ENCODE results near the gene FCF1. TPM values are rescaled to one million over a fixed set of nuclear protein-coding genes. Genes with fewer than 3 reads are reported as not detected.

FCF1 gene
- total RNA-seq, 1 experiment from 2014 or later: 62.2 TPM

DNA sequence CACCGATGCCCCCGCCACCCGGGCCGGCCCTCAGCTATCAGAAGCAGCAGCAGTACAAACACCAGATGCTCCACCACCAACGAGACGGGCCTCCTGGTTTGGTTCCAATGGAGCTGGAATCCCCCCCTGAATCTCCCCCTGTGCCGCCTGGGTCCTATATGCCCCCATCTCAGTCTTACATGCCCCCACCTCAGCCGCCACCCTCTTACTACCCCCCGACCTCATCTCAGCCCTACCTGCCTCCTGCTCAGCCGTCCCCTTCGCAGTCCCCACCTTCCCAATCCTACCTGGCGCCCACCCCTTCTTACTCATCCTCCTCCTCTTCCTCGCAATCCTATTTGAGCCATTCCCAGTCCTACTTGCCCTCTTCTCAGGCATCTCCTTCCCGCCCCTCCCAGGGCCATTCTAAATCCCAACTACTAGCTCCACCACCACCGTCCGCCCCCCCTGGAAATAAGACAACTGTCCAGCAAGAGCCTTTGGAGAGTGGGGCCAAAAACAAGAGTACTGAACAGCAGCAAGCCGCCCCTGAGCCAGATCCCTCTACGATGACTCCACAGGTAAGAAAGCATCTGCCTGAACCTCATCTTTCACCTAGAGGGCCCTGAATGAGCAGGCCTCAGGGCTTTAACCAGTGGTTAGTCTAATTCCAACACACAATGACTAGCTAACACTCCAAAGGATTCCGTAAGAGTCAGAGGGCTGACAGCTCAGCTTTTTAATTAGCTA is 51.0 kb downstream of the FCF1 start:
- peak; percentile 57 for DNase-seq (ENCODE audit: low read depth)

DNA sequence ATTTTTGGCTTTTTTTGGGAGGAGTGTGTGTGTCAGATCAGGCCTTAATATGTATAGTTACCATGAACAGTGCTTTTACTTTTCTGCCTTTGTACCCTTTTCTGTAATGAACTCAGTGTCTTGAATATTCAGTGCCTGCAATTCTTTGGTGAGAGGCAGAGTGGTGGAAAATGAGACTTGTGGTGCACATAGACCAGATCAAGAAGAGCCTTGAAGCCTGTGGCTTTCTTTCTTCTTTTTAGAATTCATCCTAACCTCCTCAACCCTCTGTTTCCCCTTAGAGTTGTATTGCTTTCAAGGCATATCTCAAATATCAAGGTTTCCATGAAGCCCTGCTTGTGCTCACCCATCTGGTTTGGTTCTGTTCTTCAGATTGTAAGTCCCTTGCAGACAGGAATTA is 52.8 kb downstream of the FCF1 start:
- DNase-seq (ENCODE audit: low read depth): no peak

DNA sequence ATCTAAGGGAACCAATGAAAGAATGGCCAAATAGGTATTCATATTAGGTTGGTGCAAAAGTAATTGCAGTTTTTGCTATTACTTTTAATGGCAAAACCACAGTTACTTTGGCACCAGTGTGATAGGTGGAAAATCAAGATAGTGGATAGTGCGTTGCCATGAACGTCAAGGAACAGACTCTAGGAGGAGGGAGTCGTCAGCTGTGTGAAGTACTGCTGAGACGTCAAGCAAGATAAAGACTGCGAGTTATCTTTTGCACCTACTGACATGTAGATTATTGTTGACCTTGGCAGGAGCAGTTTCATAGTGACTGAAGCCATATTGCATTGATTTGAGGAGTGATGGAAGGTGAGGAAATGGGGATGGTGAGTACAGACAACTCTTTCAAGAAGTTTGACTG is 58.5 kb downstream of the FCF1 start:
- DNase-seq (ENCODE audit: low read depth): no peak

DNA sequence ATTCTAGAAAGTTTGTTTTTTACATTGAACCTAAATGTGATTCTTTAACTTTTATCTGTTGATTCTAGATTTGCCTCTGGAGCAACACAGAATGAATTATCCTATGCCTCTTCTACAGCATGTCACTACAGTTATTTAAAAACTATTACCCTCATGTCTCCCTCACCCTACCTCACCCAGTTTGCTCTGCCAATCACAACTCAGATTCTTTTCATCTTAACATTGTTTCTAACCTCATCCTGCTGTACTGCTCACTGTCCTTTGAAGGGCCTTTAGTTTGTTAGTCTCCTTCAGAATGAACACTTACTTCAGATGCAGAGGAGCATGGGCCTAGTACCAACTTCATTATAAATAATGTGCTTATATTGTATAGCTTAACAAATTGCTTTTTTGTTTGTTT is 71.7 kb downstream of the FCF1 start:
- no peak for DNase-seq (ENCODE audit: low read depth)

DNA sequence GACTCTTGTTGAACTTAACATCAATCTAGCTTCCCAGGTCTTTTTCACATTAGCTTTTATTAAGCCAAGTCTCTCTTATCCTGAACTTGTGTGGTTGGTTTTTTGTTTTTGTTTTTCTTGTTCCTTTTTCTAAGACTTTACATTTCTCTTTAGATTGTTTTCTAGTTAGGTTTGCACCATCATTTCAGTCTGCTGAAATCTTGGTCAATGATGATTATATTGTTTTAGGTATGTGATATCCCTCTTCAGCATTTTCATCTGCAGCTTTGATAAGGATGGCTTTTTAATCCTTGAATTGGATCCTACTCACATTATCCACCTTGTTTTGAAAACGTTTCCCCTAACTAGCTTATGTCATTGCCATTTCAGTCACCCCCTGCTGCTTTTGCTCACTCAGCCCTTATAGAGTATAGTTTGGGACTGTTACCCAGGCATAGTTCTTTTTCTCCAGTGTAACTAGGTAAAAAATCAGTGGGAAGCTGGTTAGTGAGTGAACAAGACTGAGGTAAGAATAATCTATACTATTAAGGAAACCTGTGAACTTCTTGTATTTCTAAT is 72.2 kb downstream of the FCF1 start:
- no peak for DNase-seq (ENCODE audit: low read depth)

DNA sequence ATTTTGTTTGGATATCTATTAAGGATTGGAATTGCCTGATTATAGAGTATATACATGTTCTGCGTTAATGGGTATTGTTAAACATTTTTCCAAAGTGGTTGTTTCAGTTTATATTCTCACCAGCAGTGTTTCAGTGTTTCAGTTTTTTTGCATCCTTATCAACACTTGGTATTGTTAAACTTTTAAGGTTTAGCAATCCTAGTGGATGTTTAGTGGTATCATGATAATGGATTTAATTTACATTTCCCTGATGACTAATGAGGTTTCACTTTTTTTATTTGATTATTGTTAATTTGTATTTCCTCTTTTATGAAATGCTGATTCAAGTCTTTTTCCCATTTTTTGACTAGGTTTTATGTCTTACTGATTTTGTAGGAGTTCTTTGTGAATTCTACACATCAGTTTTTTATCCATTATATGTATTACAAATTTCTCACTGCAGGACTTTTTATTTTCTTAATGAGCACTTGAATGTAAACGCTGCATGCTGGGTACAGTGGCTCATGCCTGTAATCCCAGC is 73.9 kb downstream of the FCF1 start:
- DNase-seq (ENCODE audit: low read depth): no peak

Other genes with a start within 250 kb of the FCF1 start
- 390 and 816 TPM in 2 replicates for gene NPC2, start 219.8 kb upstream of the FCF1 start, total RNA-seq (2014; rRNA removed; shearing (Covaris generic))
- gene ISCA2, start 219.4 kb upstream of the FCF1 start, total RNA-seq (2014; rRNA removed; shearing (Covaris generic)): 29.8 and 33.6 TPM in 2 replicates
- 2.2 and 5.2 TPM in 2 replicates for gene LTBP2, start 100.9 kb upstream of the FCF1 start, total RNA-seq (2014; rRNA removed; shearing (Covaris generic))
- 20.3 and 25.8 TPM in 2 replicates for gene AREL1, start 64 bp upstream of the FCF1 start, total RNA-seq (2014; rRNA removed; shearing (Covaris generic))
- gene YLPM1, start 50.2 kb downstream of the FCF1 start, total RNA-seq (2014; rRNA removed; shearing (Covaris generic)): 11.3 and 13.2 TPM in 2 replicates
- not detected in 2 replicates for gene PROX2, start 163.0 kb downstream of the FCF1 start, total RNA-seq (2014; rRNA removed; shearing (Covaris generic))
- gene DLST, start 168.8 kb downstream of the FCF1 start, total RNA-seq (2014; rRNA removed; shearing (Covaris generic)): 28.5 and 36.1 TPM in 2 replicates
- not detected in 2 replicates for gene RPS6KL1, start 210.1 kb downstream of the FCF1 start, total RNA-seq (2014; rRNA removed; shearing (Covaris generic))
- gene PGF, start 242.5 kb downstream of the FCF1 start, total RNA-seq (2014; rRNA removed; shearing (Covaris generic)): 9.3 and 11.7 TPM in 2 replicates

All from M059J (cell line).